Esophagus squamous epithelium (tissue), 4 donors: Measurements from ENCODE around the gene PSMD14.
"Not testable (repeated sequence)": the region's sequence is repeated elsewhere in the genome, so short reads cannot be mapped to it uniquely, and the experiment has no call there.

Experiments used
- CTCF ChIP-seq, 6 experiments: fragments of 450-650 bp in 4 of 6; fragments of 200-600 bp in 2 of 6; sonication (generic) in 2 of 6; IDR thresholded peaks; one replicate each; pipeline ENCODE4 v1.5.1; 2016 to 2019; ENCODE audit warnings: antibody characterized with exemption in 6 of 6, mild to moderate bottlenecking in 4 of 6, moderate library complexity in 4 of 6
- POLR2A ChIP-seq, 4 donors: fragments of 450-650 bp; IDR thresholded peaks; one replicate each; pipeline ENCODE4 v1.6.1; 2017; ENCODE audit warnings: antibody characterized with exemption in 4 of 4, mild to moderate bottlenecking in 4 of 4, moderate library complexity in 3 of 4

DNA sequence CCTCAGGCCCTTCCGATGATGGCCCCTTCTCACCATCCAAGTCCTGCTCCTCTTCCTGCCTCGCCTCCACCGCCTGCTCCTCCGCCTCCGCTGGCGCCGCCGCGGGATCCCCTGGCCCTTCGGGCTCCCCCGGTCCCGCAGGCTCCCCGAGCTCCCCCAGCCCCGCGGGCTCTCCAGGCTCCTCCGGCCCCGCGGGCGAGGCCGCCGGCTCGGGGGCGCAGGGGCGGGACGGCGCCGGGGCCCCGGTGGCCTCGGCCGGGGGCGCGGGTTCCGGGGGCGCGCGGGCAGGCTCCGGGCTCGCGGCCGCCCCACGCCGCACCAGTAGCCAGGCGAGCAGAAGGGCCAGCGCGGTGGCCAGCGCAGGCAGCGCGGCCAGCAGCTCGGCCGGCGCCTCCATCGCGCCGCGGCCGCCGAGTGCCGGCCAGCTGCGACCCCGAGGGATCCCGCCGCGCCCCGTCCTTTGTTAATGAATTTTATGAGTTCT lies 32.7 kb downstream of the PSMD14 start:
- not testable (repeated sequence) for TF ChIP-seq POLR2A, CTCF (IDR thresholded peaks at IDR 0.05)
